ENCODE data around the gene ZNF808.
A peak's percentile ranks its signal among the peaks of the same experiment; 100 is the strongest.
"Not testable (repeated sequence)": the region's sequence is repeated elsewhere in the genome, so short reads cannot be mapped to it uniquely, and the experiment has no call there.

Gene ZNF808

GRCh38 chr19:52527134-52527955 is at the start of gene ZNF808:
ZNF808 (plus strand) TSS chr19:52527668; CDS start chr19:52543285, 15,617 bp downstream.
- TF ChIP-seq, protein P1, sequence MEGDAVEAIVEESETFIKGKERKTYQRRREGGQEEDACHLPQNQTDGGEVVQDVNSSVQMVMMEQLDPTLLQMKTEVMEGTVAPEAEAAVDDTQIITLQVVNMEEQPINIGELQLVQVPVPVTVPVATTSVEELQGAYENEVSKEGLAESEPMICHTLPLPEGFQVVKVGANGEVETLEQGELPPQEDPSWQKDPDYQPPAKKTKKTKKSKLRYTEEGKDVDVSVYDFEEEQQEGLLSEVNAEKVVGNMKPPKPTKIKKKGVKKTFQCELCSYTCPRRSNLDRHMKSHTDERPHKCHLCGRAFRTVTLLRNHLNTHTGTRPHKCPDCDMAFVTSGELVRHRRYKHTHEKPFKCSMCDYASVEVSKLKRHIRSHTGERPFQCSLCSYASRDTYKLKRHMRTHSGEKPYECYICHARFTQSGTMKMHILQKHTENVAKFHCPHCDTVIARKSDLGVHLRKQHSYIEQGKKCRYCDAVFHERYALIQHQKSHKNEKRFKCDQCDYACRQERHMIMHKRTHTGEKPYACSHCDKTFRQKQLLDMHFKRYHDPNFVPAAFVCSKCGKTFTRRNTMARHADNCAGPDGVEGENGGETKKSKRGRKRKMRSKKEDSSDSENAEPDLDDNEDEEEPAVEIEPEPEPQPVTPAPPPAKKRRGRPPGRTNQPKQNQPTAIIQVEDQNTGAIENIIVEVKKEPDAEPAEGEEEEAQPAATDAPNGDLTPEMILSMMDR (conservative IDR thresholded peaks at IDR 0.05; ENCODE audit: low read depth, low read length): peak; percentile 78
- H3K4me3 ChIP-seq (ENCODE audit: low read depth, low read length): peak within 1 kb of the TSS; percentile 85
- DNase-seq (ENCODE audit: low read depth): peak; percentile 91

DNA sequence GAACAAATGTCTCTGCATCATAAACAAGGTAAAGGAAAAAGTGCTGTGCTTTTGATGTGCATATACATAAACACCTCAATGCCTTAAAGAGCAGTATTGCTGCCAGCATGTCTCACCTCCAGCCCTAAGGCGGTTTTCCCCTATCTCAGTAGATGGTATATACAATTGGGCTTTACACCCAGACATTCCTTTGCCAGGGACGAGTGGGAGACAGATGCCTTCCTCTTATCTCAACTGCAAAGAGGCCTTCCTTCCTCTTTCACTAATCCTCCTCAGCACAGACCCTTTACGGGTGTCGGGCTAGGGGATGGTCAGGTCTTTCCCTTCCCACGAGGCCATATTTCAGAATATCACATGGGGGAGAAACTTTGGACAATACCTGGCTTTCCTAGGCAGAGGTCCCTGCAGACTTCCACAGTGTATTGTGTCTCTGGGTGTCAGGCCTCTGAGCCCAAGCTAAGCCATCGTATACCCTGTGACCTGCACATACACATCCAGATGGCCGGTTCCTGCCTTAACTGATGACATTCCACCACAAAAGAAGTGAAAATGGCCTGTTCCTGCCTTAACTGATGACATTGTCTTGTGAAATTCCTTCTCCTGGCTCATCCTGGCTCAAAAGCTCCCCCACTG is 43.2 kb upstream of the ZNF808 start:
- not testable (repeated sequence) for DNase-seq (ENCODE audit: low read depth); H3K4me3 ChIP-seq (ENCODE audit: low read depth, low read length)

DNA sequence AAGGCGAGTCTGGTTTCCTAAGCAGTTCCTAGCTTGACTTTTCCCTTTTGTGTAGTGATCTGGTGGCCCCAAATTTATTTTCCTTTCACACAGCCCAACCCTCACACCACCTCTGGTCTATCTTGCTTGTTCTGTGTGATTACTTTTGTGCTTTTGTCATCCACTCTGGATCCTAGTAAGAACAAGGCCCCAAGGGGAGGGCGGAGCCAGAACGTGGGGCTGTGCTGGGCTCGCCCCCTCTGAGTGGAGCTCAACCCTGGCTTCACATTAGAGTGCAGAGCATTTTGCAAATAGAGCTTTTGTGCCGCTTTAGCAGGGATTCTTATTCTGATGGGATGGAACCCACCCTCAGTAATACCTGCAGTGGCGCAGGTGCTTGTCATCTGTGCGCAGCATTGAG is 42.4 kb upstream of the ZNF808 start:
- not testable (repeated sequence) for DNase-seq (ENCODE audit: low read depth); H3K4me3 ChIP-seq (ENCODE audit: low read depth, low read length)

GRCh38 chr19:52485561-52486240 is 41.8 kb upstream of the ZNF808 start:
- not testable (repeated sequence) for H3K4me3 ChIP-seq (ENCODE audit: low read depth, low read length); DNase-seq (ENCODE audit: low read depth)

DNA sequence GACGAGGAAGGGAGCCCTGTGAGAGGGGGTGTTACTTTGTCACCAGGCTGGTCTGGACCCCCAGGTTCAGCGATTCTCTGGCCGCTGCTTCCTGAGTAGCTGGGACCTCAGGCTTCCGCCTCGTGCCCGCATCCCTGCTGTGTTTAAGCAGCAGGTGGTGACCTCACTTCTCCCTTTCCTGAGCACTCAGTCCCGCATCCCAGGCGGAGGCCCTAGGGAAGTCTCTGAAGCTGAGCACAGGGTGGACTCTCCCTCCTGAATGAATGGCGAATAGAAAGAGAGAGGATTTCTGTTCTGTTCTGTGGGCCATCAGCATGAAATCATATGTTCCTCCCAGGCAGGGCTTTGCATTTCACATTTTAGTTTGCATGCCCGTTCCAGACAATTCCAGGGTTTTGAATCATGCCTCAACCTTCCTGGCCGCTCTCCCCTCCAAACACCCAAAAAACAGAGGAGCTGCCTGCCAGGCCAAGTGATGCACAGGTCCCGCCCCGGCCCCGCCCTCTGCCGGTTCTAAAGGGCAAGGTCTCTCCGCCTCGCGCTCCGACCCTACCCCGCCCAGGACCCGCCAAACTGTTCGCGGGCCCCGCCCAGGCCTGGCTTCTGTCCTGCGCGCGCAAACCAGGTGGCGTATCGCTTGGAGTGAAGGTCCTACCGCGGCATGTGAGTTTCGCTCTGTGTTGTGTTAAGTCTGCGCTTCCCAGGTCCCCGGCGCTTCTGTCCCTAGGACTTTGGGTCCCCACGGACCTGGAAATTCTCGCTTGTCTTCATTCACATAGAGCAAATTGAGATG is 35.1 kb upstream of the ZNF808 start:
- TF ChIP-seq, protein P1 (conservative IDR thresholded peaks at IDR 0.05; ENCODE audit: low read depth, low read length): no peak
- no peak overlapping the region for H3K4me3 ChIP-seq (ENCODE audit: low read depth, low read length)
- no peak for DNase-seq (ENCODE audit: low read depth)

GRCh38 chr19:52492994-52493470 is 34.4 kb upstream of the ZNF808 start:
- H3K4me3 ChIP-seq (ENCODE audit: low read depth, low read length): no peak overlapping the region
- DNase-seq (ENCODE audit: low read depth): no peak
- TF ChIP-seq, protein P1 (conservative IDR thresholded peaks at IDR 0.05; ENCODE audit: low read depth, low read length): no peak

- no peak overlapping the region for H3K4me3 ChIP-seq (ENCODE audit: low read depth, low read length)
- TF ChIP-seq, protein P1 (conservative IDR thresholded peaks at IDR 0.05; ENCODE audit: low read depth, low read length): no peak
- DNase-seq (ENCODE audit: low read depth): no peak
Measured at GRCh38 chr19:52494518-52494917, 33.0 kb upstream of the ZNF808 start.

DNA sequence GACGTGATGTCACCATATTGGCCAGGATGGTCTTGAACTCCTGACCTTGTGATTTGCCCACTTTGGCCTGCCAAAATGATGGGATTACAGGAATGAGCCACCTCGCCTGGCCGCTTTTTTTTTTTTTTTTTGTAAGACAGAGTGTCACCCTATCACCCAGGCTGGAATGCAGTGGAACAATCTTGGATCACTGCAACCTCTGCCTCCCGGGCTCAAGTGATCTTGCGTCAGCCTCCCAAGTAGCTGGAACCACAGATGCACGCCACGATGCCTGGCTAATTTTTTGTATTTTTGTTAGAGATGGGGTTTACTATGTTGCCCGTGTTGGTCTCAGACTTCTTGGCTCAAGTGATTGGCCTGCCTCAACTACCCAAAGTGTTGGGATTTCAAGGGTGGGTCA is 28.9 kb upstream of the ZNF808 start:
- H3K4me3 ChIP-seq (ENCODE audit: low read depth, low read length): no peak overlapping the region
- no peak for DNase-seq (ENCODE audit: low read depth)
- TF ChIP-seq, protein P1 (conservative IDR thresholded peaks at IDR 0.05; ENCODE audit: low read depth, low read length): no peak

DNA sequence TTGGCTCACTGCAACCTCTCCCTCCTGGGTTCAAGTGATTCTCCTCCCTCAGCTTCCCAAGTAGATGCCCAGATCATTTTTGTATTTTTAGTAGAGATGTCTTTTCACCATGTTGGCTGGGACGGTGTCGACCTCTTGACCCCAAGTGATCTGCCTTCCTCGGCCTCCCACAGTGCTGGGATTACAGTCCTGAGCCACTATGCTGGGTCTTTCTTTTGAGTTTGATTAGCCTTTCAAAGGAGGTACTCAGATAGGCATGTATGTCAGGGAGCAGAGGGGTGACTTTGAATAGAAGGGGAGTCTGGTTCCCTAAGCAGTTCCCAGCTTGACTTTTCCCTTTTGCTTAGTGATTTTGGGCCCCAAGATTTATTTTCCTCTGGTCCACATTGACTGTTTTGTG is 27.0 kb upstream of the ZNF808 start:
- not testable (repeated sequence) for DNase-seq (ENCODE audit: low read depth)

GRCh38 chr19:52500991-52501390 is 26.5 kb upstream of the ZNF808 start:
- H3K4me3 ChIP-seq (ENCODE audit: low read depth, low read length); DNase-seq (ENCODE audit: low read depth): not testable (repeated sequence)

More for the DNA sequence above, 27.0 kb upstream of the ZNF808 start:
- not testable (repeated sequence) for H3K4me3 ChIP-seq (ENCODE audit: low read depth, low read length)
